ENCODE data around the gene LRRC4. TPM values are rescaled to one million over a fixed set of nuclear protein-coding genes. Genes with fewer than 3 reads are reported as not detected.
A peak's percentile ranks its signal among the peaks of the same experiment; 100 is the strongest.

Gene LRRC4
- 1 to 10 TPM; 1.1 to 2.3 (median 1.5) TPM for total RNA-seq (2021; fragmentation: NEBNext Ultra II Directional; extraction: Animal tissue kit (Norgen Biotek cat#: 25700))
- long read RNA-seq, partial matches to known transcripts, result 0 of 1 reads
- long read RNA-seq, other reads (novel, unspliced or antisense), result 1 of 1 reads

GRCh38 chr7:128030654-128031611 lies at the start of gene LRRC4:
Gene LRRC4, minus strand, starts transcription at chr7:128031437. Its CDS starts 797 bp downstream, at chr7:128030640.
- H3K4me3 Mint-ChIP-seq, result peak within 1 kb of the TSS; percentile 84
- peak; percentile 34 for DNase-seq
- H3K36me3 Mint-ChIP-seq (ENCODE audit: low read depth), result peaks cover 10% of the 10 kb centered on the region
- TF ChIP-seq CTCF (IDR thresholded peaks at IDR 0.05), result peak; percentile 40; the same call in 1 of the 2 replicates
- H3K4me1 Mint-ChIP-seq (ENCODE audit: low read depth), result peaks cover 29% of the 10 kb centered on the region
- H3K27me3 Mint-ChIP-seq (ENCODE audit: insufficient read depth), result peaks cover 1% of the 10 kb centered on the region; the same call in 1 of the 2 replicates
- no peaks in the 10 kb centered on the region for H3K9me3 Mint-ChIP-seq
- peak within 1 kb of the TSS; percentile 79 for H3K27ac Mint-ChIP-seq

GRCh38 chr7:128080169-128080568 lies 48.9 kb upstream of the LRRC4 start:
- H3K36me3 Mint-ChIP-seq (ENCODE audit: low read depth), result no peaks in the 10 kb centered on the region

GRCh38 chr7:128078309-128078708 lies 47.1 kb upstream of the LRRC4 start:
- H3K36me3 Mint-ChIP-seq (ENCODE audit: low read depth), result no peaks in the 10 kb centered on the region
- no peak for DNase-seq
- no peak overlapping the region for H3K4me3 Mint-ChIP-seq
- H3K27me3 Mint-ChIP-seq (ENCODE audit: insufficient read depth), result no peaks in the 10 kb centered on the region; the same call in none of the 2 replicates
- H3K27ac Mint-ChIP-seq, result no peak overlapping the region
- peaks cover 5% of the 10 kb centered on the region for H3K4me1 Mint-ChIP-seq (ENCODE audit: low read depth)
- no peaks in the 10 kb centered on the region for H3K9me3 Mint-ChIP-seq
- no peak for TF ChIP-seq CTCF (IDR thresholded peaks at IDR 0.05)

More at GRCh38 chr7:128080169-128080568, 48.9 kb upstream of the LRRC4 start:
- TF ChIP-seq CTCF (IDR thresholded peaks at IDR 0.05), result no peak
- Mint-ChIP-seq H3K4me1 (ENCODE audit: low read depth) (peaks cover 23% of the 10 kb centered on the region), H3K27ac (no peak overlapping the region; the same call in 1 of the 2 replicates), H3K27me3 (ENCODE audit: insufficient read depth) (no peaks in the 10 kb centered on the region; the same call in none of the 2 replicates), H3K4me3 (no peak overlapping the region), H3K9me3 (no peaks in the 10 kb centered on the region)
- no peak for DNase-seq

GRCh38 chr7:128076796-128077271 lies 45.6 kb upstream of the LRRC4 start:
- Mint-ChIP-seq H3K36me3 (ENCODE audit: low read depth) (no peaks in the 10 kb centered on the region), H3K9me3 (no peaks in the 10 kb centered on the region), H3K27ac (no peak overlapping the region), H3K4me3 (no peak overlapping the region), H3K27me3 (ENCODE audit: insufficient read depth) (no peaks in the 10 kb centered on the region; the same call in none of the 2 replicates), H3K4me1 (ENCODE audit: low read depth) (no peaks in the 10 kb centered on the region)
- no peak for DNase-seq
- no peak for TF ChIP-seq CTCF (IDR thresholded peaks at IDR 0.05)

GRCh38 chr7:128076196-128076795 lies 45.1 kb upstream of the LRRC4 start:
- H3K9me3 Mint-ChIP-seq, result no peaks in the 10 kb centered on the region
- no peak overlapping the region for H3K4me3 Mint-ChIP-seq
- H3K4me1 Mint-ChIP-seq (ENCODE audit: low read depth), result no peaks in the 10 kb centered on the region
- peaks cover 4% of the 10 kb centered on the region; the same call in 1 of the 2 replicates for H3K36me3 Mint-ChIP-seq (ENCODE audit: low read depth)
- no peak for TF ChIP-seq CTCF (IDR thresholded peaks at IDR 0.05)
- H3K27ac Mint-ChIP-seq, result no peak overlapping the region
- no peaks in the 10 kb centered on the region; the same call in none of the 2 replicates for H3K27me3 Mint-ChIP-seq (ENCODE audit: insufficient read depth)
- no peak for DNase-seq

All from HFFc6 (cell line).